Ammon's horn (tissue), 1 donor: Measurements from ENCODE around the gene SYCP2L.
"Not testable (repeated sequence)": the region's sequence is repeated elsewhere in the genome, so short reads cannot be mapped to it uniquely, and the experiment has no call there.

Experiments
- DNase-seq: peaks from one replicate; pipeline ENCODE4 v3.0.0-alpha.2; 2016; ENCODE audit warnings: low spot score

Gene SYCP2L

DNA sequence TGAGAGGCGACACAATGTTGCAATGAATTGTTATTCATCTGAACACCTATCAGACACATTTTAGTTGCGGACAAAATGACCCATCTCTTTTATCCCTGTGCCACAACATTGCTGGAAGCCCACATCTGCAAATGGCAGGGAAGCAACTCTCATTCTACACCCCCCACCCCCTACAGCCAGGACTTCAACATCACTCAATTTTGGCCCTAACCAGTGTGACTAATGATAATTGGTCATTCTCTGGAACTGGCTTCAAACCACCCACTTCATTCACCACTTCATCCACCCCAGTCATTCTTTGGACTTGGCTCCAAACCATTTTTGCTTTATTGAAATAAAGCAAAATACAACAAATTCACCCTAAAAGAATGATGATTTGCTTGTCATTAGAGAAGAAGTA, 6.5 kb upstream of the SYCP2L start:
- no peak for DNase-seq

DNA sequence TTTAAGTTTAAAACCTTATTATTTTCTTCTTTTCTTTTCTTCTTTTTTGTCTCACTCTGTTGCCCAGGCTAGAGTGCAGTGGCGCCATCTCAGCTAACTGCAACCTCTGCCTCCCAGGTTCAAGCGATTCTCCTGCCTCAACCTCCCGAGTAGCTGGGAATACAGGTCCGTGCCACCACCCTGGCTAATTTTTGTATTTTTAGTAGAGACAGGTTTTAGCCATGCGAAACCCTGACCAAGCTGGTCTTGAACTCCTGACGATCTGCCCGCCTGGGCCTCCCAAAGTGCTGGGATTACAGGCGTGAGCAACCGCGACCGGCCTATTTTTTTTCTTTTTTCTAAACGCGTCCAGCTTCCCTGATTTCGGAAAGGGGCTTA, 4.6 kb upstream of the SYCP2L start:
- not testable (repeated sequence) for DNase-seq

DNA sequence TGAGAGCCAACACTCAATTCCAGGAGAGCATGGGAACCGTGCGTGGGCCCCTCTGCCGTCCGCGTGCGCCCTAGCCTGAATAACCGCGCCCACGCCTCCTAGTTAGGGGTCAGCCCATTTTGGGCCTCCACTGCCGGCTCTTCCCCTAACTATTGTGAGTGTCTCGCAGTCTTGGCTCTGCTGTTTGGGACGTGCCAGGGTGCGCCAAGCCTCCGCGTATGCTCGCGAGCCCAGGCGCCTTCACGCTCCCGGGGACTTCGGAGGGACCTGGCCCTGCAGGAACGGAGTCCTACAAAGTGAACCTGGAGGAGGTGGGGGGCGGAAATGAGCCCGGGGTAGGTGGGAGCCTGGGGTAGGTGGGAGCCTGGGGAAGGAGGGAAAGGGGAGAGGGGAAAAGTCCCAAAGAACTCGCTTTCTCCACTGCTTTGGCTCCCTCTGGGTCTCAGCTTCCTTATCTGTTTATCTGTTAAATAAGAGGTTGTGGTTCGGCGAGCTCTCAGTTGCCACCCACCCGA, 4.1 kb upstream of the SYCP2L start:
- no peak for DNase-seq

DNA sequence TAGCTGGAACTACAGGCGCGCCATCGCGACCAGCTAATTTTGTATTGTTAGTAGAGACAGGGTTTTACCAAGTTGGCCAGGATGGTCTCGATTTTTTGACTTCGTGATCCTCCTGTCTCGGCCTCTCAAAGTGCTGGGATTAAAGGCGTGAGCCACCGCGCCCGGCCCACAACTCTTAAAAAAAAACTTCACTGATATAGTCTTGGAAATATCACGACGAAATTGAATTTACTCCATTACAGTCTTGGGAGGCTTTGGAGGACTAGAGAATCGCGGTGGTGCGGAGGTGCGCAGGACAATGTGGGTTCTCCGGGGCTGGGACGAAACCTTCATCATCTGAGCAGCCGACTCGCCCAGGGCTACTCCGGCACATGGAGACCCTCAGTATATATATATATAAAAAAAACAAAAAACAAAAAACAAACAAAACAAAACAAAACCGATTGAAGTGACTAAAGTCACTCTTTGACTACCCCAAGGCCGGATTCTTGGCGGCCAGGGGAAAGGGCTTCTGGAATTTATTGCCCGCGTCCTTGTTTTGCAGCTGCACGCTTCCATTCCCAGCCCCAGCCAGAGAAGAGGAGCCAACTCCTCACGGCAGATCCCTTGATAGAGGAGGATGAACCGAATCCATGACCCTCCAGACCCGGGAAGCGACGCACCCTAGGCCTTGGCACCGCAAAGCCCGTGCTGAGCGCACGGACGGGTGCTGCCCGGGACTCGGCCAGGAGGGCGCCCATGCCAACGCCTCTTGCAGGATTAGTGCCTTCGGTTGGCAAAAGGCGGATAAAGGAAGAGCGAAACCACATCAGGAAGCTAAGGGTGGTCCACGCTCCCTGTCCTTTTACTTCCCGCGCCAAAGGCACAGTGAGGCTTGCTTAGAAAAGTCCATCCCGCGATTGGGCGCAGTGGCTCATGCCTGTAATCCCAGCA, 3.3 kb upstream of the SYCP2L start:
- DNase-seq: no peak

DNA sequence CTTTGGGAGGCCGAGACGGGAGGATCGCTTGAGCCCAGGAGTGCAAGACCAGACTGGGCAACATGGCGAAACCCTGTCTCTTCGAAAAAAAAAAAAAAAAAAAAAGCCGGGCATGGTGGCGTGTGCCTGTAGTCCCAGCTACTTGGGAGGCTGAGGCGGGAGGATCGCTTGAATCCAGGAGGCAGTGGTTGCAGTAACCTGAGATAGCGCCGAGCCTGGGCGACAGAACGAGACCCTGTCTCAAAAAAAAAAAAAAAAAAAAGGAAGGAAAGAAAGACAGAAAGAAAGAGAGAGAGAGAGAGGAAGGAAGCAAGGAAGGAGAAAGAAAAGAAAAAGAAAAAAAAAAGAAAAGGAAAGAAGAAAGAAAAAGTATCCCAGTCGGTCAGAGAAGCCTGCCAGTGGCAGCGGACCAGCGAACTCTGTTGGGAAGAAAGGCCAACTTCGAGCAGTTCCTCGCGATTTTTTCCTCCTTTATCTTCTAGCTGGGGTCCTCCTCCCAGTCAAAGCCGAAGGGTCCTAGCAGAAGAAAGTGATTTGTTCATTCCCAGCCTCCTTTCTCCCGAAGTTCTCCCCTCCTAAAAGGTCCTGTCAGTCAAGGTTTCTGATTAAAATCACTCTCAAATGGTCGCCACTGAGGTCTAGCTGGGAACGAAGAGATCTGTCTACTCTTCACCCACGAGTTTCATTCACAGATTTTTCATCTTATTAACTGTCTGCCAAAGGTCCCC, 2.4 kb upstream of the SYCP2L start:
- DNase-seq: no peak

DNA sequence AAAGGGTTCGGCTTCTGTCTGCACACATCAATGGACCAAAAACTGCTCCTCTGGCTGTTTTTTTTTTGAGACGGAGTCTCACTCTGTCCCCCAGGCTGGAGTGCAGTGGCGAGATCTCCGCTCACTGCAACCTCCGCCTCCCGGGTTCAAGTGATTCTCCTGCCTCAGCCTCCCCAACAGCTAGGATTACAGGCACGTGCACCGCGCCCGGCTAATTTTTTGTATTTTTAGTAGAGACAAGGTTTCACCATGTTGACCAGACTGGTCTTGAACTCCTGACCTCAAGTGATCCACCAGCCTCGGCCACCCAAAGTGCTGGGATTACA, 524 bp upstream of the SYCP2L start:
- DNase-seq: not testable (repeated sequence)

DNA sequence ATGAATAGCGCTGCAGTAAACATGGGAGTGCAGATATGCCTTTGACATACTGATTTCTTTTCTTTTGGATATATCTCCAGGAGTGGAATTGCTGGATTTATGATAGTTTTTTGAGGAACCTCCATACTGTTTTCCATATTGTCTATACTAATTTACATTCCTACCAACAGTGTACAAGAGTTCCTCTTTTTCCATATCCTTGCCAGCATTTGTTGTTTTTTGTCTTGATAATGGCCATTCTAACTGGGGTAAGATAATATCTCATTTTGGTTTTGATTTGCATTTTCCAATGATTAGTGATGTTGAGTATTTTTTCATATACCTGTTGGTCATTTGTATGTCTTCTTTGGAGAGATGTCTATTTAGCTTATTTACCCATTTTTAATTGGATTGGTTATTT, 3.3 kb downstream of the SYCP2L start:
- no peak for DNase-seq

DNA sequence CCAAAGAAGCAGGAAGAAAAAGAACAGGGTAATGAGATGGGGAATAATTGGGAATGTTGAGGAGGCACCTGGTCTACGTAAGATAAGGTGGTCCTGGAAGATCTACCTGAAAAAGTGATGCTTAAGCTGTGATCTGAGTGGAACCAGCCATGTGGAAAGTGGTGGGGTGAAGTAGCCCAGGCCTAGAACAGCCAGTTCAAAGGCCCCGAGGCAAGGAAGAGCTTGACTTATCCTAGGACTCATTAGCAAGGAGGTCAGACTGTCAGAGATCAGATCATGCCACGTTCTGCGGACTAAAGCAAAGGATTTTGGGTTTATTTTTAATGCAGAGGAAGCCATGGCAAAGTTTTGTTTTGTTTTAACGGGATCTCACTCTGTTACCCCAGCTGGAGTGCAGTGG, 5.1 kb downstream of the SYCP2L start:
- no peak for DNase-seq

DNA sequence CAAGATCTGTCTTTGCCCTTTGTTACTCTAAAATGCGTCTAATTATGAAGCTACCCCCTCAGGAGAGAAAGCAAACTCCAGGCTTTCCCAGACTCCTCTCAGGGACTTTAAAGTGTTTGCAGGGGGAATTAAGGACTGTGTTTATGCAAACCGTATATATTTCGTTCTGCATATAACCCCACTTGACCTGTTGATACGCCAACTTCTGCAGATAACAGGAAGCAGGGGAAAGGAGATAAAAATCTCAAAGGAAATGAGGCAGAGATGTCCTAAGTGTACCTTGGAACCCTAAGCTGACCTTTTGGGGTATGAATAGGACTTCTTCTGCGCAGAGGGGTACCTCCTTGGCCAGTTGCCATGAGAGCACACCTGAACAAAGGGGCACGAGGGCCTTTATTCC, 8.1 kb downstream of the SYCP2L start:
- DNase-seq: no peak

DNA sequence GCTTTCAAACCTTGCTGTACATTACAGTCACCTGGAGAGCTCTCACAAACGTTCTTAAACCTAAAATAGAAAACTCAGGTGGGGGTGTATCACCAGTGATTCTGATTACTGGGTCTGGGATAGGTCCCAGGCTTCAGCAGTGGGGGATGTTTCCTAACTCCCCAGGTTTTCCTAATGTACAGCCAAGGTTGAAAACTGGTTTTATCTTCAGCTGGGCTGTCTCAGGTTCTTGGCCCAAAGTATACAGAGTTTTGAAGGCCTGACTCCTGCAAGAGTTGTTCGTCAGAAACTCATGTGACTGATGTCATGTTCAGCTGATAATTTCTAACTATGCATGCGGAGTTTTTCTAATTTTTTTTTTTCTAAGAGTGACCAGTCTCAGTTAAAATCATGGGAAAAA, 9.8 kb downstream of the SYCP2L start:
- no peak for DNase-seq

DNA sequence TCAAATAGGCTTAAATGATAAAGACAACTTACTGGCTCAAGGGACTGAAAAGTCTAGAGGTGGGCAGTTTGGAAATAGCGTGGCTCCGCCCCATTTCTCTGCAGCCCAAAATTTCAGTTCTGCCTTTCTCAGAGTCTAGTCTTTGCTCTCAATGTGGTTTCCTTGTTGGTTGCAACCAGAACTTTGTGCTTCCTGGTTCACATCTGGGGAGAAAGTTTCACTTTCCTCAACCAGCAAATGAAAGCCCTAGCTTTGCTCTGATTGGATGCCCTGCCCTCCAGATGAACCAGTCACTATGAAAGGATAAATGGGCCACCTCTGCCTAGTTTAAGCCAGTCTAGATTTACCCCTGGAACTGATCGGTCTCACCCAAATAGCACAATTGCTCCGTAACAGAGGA, 14.9 kb downstream of the SYCP2L start:
- DNase-seq: peak; percentile 59

DNA sequence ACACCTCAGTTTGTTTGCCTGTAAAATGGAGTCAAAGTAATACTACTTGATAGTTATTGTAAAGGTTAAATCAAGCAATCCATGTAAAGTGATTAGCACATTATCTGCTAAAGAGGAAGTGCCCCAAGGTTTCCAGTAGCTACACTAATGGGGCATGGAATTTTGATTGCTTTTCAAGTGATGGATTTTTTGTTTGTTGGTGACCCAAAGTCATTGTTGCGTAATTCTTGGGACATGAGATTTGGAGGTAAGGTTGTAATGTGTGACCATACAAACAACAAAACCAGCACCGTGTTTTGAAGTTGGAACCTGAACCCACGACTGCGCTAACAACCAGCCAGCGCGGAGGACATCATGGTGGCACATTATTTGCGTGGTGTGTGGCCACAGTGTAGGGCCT, 17.2 kb downstream of the SYCP2L start:
- no peak for DNase-seq

DNA sequence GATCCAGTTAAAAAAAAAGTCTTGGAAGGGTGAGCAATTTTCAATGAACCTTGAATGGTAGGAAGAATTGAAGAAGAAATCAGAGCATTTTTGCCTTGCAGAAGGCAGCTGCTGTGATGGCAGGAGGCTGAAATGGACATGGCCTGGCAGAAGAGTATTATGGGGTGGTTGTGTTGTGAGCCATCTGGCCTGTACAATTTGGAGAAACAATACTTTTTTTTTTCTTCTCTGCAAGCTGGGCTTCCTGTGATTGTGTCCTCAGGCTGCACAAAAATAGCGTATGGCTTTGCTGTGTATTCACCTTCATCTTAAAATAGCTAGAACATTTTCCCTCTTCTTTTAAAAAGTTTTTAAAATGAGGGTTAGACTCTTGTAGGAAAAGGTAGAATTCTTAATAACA, 21.4 kb downstream of the SYCP2L start:
- no peak for DNase-seq

DNA sequence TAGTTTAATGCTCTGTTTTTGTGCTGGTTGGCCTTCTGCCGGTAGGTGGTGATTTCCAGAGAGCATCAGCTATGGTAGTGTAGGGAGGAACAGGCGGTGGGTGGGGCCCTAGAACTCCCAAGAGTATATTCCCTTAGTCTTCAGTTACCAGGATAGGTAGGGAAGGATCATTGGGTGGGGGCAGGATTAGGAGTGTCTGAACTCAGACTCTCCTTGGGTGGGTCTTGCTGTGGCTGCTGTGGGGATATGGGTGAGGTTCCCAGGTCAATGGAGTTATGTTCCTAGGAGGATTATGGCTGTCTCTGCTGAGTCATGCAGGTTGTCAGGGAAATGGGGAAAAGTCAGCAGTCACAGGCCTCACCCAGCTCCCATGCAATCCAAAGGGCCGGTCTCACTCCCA, 32.7 kb downstream of the SYCP2L start:
- not testable (repeated sequence) for DNase-seq

DNA sequence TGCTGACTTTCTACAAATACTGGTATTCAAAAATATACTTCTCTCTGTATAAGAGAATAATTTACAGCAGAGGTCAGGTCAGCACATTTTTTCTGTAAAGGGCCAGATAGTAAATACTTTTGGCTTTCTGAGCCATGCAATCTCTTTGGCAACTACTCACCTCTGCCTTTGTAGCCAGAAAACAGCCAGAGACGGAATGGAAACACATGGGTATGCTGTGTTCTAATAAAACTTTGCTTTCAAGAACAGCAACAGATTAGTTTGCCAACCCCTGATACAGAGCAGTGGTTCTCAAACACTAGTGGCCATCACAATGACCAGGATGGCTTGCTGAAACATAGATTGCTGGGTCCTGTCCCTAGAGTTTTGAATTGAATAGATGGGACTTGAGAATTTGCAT, 46.3 kb downstream of the SYCP2L start:
- no peak for DNase-seq

DNA sequence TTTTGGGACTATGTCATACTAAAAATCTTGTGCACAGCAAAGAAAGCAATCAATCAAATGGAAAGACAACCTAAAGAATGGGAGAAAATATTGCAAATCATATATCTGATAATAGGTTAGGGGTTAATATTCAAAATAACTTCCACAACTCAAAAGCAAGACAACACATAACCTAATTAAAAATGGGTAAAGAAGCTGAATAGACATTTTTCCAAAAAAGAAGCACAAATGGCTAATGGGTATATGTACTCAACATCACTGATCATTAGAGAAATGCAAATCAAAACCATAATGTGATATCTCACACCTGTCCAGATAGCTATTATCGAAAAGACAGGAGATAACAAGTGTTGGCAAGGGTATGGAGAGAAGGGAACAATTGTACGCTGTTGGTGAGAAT, 53.0 kb downstream of the SYCP2L start:
- no peak for DNase-seq

DNA sequence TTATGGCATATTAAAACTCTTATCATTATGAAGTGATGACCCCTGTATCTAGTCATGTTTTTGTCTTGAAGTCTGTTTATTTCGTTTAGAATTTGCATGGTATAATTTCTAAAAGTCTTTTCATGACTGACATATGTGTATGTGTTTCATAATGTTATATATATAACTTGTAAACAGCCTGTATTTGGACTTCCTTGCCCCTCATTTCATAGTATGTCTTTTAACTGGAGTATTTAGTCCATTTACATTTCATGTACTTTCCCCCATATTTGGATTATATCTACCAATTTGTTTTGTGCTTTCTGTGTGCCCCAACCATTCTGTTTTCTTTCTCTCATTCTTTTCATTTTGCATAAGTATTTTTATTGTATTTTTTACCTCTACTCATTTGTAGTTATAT, 59.0 kb downstream of the SYCP2L start:
- no peak for DNase-seq

DNA sequence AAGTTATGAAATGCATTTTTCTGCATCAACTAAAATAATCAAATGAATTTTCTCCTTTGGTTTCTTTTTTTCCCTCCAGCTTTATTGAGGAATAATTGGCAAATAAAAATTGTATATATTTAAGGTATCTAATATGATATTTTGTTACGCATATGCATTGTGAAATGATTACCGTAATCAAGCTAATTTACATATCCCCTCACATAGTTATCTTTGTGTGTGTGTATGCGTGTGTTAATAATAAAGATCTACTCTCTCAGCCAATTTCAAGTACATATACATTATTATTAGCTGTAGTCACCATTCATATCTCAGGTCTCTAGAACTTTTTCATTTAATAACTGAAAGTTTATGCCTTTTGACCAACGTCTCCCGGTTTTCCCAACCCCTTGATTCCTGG, 61.1 kb downstream of the SYCP2L start:
- no peak for DNase-seq

DNA sequence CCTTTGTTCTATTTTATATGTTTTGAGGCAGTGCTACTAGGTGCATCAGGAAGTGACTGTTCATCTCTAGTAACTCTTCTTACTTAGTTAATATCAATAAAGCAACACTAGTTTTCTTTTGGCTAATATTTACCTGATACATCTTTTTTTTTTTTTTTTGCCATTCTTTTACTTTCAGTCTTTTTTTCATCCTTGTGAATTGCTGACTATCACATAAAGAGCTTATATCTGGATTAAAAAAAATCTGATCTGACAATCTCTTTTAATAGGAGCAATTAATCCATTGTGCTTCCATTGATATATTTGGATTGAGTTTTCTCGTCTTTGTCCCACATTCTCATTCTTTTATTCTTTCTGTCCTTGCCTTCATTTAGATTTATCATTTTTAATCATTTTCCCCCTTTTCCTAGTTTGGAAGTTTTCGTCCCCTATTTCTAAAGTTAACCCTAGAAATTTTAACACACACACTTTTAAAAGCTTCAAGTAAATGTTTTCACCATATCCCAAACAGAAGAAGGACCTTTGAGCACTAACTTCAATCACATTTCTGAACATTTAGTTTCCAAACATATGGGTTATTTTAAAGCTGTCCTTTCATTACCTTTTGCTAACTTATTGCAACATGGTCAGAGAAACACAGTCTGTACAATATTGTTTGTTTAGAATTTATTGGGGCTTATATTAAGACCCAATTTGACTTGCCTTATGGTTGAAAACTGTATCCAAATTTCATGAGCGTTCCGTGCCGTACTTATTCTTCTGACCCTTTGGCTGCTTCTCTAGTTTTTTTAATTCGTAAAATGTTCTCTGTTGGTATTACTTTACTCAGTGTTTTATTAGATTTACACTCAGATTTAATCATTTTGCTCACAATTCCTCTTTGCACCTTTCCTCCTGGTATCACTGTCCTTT, 63.0 kb downstream of the SYCP2L start:
- DNase-seq: no peak

DNA sequence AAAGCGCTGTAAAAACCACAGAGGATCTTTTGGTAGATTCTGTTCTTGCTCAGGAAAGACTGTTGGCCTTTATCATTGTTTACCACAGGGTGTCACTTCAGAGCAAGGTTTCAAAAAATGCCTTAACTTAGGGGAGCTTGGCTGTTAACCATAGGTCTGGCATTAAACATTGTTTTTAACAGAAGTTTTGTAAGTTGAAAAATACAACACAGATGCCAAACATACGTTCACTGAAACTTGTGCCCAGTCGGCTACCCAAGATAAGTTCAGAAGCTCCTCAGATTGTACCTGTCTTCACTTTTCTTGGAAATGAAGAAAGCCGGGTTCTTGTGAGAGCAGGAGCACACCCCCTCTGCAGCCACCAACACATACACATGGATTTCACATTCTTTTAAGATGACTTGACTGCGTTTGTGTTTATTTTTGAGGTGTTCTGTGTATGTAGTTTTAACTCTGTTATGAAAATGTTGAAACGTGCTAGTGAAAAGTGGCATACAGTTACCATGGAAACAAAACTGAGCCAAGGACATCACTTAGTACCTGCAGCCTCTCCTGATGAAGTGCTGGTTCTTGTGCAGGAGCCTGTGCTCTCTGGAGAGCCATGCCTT, 64.9 kb downstream of the SYCP2L start:
- DNase-seq: peak; percentile 48

DNA sequence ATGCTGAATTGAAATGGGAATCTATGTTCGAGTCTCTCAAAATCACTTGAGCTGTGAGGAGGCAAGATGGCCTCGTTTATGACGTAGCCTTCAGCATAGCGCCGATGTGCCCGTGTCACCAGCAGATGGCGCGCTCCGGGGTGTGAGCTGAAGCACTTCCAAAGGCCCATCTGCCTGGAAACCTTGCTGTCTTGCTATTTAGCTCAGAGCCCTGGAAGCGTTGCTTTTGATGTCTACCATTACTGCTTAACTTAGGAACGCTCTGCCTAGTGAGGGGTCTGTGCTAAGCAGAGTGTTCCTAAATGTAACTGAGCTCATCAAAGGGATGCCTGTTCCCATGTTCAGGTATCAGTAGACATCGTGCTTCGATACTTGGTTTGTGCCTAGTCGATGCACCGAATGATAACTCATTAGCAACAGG, 67.7 kb downstream of the SYCP2L start:
- DNase-seq: peak; percentile 65

DNA sequence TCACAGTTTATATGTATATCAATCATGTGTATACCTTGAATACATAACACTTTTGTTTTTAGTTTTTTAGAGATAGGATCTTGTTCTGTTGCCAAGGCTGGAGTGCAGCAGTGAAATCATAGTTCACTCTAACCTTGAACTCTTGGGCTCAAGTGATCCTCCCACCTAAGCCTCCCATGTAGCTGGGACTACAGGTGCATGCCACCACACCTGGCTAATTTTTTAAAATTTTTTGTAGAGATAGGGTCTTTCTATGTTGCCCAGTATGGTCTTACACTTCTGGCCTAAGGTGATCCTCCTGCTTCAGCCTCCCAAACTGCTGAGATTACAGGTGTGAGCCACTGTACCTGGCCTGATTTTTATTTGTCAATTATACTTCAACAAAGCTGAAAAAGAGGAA, 69.9 kb downstream of the SYCP2L start:
- no peak for DNase-seq
